H1 (cell line): ENCODE measurements around the gene ADGRL3. TPM values are rescaled to one million over a fixed set of nuclear protein-coding genes. Genes with fewer than 3 reads are reported as not detected.

Experiments
- CTCF ChIA-PET: fragments of 300-600 bp; sonication (Branson Sonifier 250); formaldehyde crosslinking; loops from one replicate; lab custom pipeline; 2021; ENCODE audit not compliant: partially characterized antibody; lab: Charles Lee
- POLR2A ChIA-PET: fragments of 300-600 bp; sonication (Branson Sonifier 250); formaldehyde crosslinking; loops from one replicate; lab custom pipeline; 2021; ENCODE audit warnings: inconsistent platforms; ENCODE audit not compliant: partially characterized antibody; lab: Charles Lee
- DNase-seq, 2 experiments: peaks; one replicate each; pipeline versions ENCODE4 v3.0.0 to v3.0.0-alpha.2; 2010 to 2022; ENCODE audit warnings: low spot score in 2 of 2, low read depth in 1 of 2, mixed read lengths in 1 of 2
- FAIRE-seq: peaks from 2 replicates; lab custom pipeline; 2011; peaks lifted over from hg19 to GRCh38; lab: Jason Lieb, UNC
- H2AFZ ChIP-seq: 2 replicates; pipeline ENCODE4 v1.8.1; 2012; ENCODE audit warnings: low read length, inconsistent platforms
- H2AK5ac ChIP-seq: 2 replicates; pipeline ENCODE4 v1.6.1; 2013; ENCODE audit warnings: low read depth, low read length
- H2BK120ac ChIP-seq: replicated peaks from 2 replicates; pipeline ENCODE3; 2013; ENCODE audit warnings: low read depth, low read length, inconsistent platforms
- H2BK12ac ChIP-seq: 2 replicates; pipeline ENCODE4 v1.6.1; 2013; ENCODE audit warnings: low read depth, low read length
- H2BK15ac ChIP-seq: 2 replicates; pipeline ENCODE4 v1.6.1; 2013; ENCODE audit warnings: low read length
- H2BK20ac ChIP-seq: 2 replicates; pipeline ENCODE4 v1.6.1; 2013; ENCODE audit warnings: low read length
- H2BK5ac ChIP-seq: 2 replicates; pipeline ENCODE4 v1.6.1; 2013; ENCODE audit warnings: low read depth, low read length
- H3K14ac ChIP-seq: 2 replicates; pipeline ENCODE4 v1.6.1; 2013; ENCODE audit warnings: inconsistent platforms; ENCODE audit not compliant: insufficient read length
- H3K18ac ChIP-seq: 2 replicates; pipeline ENCODE4 v1.6.1; 2013; ENCODE audit warnings: low read length; ENCODE audit errors: extremely low read depth
- H3K23ac ChIP-seq: 2 replicates; pipeline ENCODE4 v1.6.1; 2013; ENCODE audit warnings: inconsistent platforms; ENCODE audit not compliant: insufficient read length
- H3K23me2 ChIP-seq: 2 replicates; pipeline ENCODE4 v1.6.1; 2013; ENCODE audit warnings: low read depth, low read length
- H3K27ac ChIP-seq: 2 replicates; pipeline ENCODE4 v1.6.1; 2011; ENCODE audit warnings: low read depth, low read length, inconsistent platforms
- H3K27me3 ChIP-seq, 4 experiments: replicated peaks in 1 of 4; 1 replicate in 1 of 4; 2 replicates in 3 of 4; pipeline versions ENCODE4 v1.6.1 to v1.8.1; 2011 to 2013; ENCODE audit warnings: low read length in 3 of 4, mild to moderate bottlenecking in 3 of 4, inconsistent platforms in 2 of 4, mixed read lengths in 2 of 4, moderate library complexity in 1 of 4; ENCODE audit not compliant: control insufficient read depth in 3 of 4, insufficient read depth in 3 of 4; ENCODE audit errors: extremely low read depth in 1 of 4
- H3K36me3 ChIP-seq, 4 experiments: 2 replicates each; pipeline versions ENCODE4 v1.6.1 to v1.8.1; 2011 to 2013; ENCODE audit warnings: mild to moderate bottlenecking in 4 of 4, low read length in 3 of 4, moderate library complexity in 2 of 4, control low read depth in 1 of 4, inconsistent platforms in 1 of 4; ENCODE audit not compliant: insufficient read depth in 4 of 4, control insufficient read depth in 2 of 4
- H3K4ac ChIP-seq: replicated peaks from 2 replicates; pipeline ENCODE3; 2013; ENCODE audit warnings: low read length, low read depth, mixed read lengths, inconsistent platforms; ENCODE audit not compliant: insufficient read length
- H3K4me1 ChIP-seq, 4 experiments: replicated peaks in 1 of 4; 1 replicate in 1 of 4; 2 replicates in 3 of 4; pipeline versions ENCODE4 v1.6.1 to v1.8.1; 2011 to 2013; ENCODE audit warnings: low read length in 3 of 4, inconsistent platforms in 2 of 4, mixed read lengths in 1 of 4; ENCODE audit not compliant: insufficient read depth in 4 of 4, control insufficient read depth in 3 of 4
- H3K4me2 ChIP-seq, 2 experiments: 2 replicates each; pipeline versions ENCODE4 v1.6.1 to v1.8.1; 2011 to 2013; ENCODE audit warnings: low read depth in 2 of 2, low read length in 2 of 2, control low read depth in 1 of 2, inconsistent platforms in 1 of 2, mild to moderate bottlenecking in 1 of 2; ENCODE audit not compliant: insufficient read depth in 1 of 2
- H3K4me3 ChIP-seq, 4 experiments: fragments of 200-600, 300-600 bp in 1 of 4; sonication (generic), shearing (Covaris generic), sonication (Bioruptor Twin) in 1 of 4; 2 replicates each; pipeline versions ENCODE4 v1.5.1 to v1.8.1; 2011 to 2016; ENCODE audit warnings: low read length in 4 of 4, low read depth in 3 of 4, control low read depth in 2 of 4, inconsistent platforms in 2 of 4, mild to moderate bottlenecking in 2 of 4, mixed read lengths in 1 of 4, moderate library complexity in 1 of 4; ENCODE audit not compliant: insufficient read depth in 2 of 4; ENCODE audit errors: extremely low read depth in 1 of 4
- H3K56ac ChIP-seq: replicated peaks from 2 replicates; pipeline ENCODE3; 2013; ENCODE audit warnings: low read depth, mild to moderate bottlenecking, mixed read lengths, low read length, inconsistent platforms; ENCODE audit not compliant: insufficient read length
- H3K79me1 ChIP-seq: 2 replicates; pipeline ENCODE4 v1.6.1; 2013; ENCODE audit warnings: low read depth, low read length, control low read depth
- H3K79me2 ChIP-seq, 2 experiments: 2 replicates each; pipeline versions ENCODE4 v1.6.1 to v1.8.1; 2012 to 2013; ENCODE audit warnings: low read length in 2 of 2, mild to moderate bottlenecking in 2 of 2, inconsistent platforms in 1 of 2; ENCODE audit not compliant: insufficient read depth in 2 of 2, control insufficient read depth in 1 of 2
- H3K9ac ChIP-seq, 4 experiments: replicated peaks in 1 of 4; 1 replicate in 1 of 4; 2 replicates in 3 of 4; pipeline versions ENCODE4 v1.6.1 to v1.8.1; 2011 to 2013; ENCODE audit warnings: low read depth in 3 of 4, low read length in 3 of 4, control low read depth in 2 of 4, mild to moderate bottlenecking in 2 of 4, moderate library complexity in 2 of 4, inconsistent platforms in 1 of 4; ENCODE audit errors: extremely low read depth in 1 of 4
- H3K9me3 ChIP-seq, 2 experiments: 2 replicates each; pipeline versions ENCODE4 v1.6.1 to v1.8.1; 2012 to 2013; ENCODE audit warnings: mild to moderate bottlenecking in 2 of 2, moderate library complexity in 2 of 2, control low read depth in 1 of 2, inconsistent platforms in 1 of 2, low read depth in 1 of 2, low read length in 1 of 2, mixed read lengths in 1 of 2; ENCODE audit not compliant: insufficient read depth in 2 of 2
- H4K20me1 ChIP-seq, 2 experiments: replicated peaks in 1 of 2; 2 replicates each; pipeline versions ENCODE3 to v1.8.1; 2011 to 2013; ENCODE audit warnings: inconsistent platforms in 2 of 2, low read length in 2 of 2, mild to moderate bottlenecking in 1 of 2; ENCODE audit not compliant: insufficient read depth in 2 of 2, control insufficient read depth in 1 of 2
- H4K5ac ChIP-seq: 2 replicates; pipeline ENCODE4 v1.6.1; 2013; ENCODE audit warnings: low read length, low read depth, mixed read lengths, inconsistent platforms; ENCODE audit not compliant: insufficient read length
- H4K8ac ChIP-seq: 2 replicates; pipeline ENCODE4 v1.8.0; 2013; ENCODE audit warnings: mild to moderate bottlenecking, moderate library complexity, low read length, inconsistent platforms; ENCODE audit not compliant: insufficient read depth; ENCODE audit errors: extremely low read depth
- H4K91ac ChIP-seq: replicated peaks from 2 replicates; pipeline ENCODE3; 2013; ENCODE audit warnings: low read length, mixed read lengths, inconsistent platforms; ENCODE audit not compliant: insufficient read length
- EZH2 ChIP-seq: fragments of 200-600 bp; sonication (generic); IDR thresholded peaks from 2 replicates; pipeline ENCODE4 v1.7.1; 2012; ENCODE audit warnings: low read depth, mild to moderate bottlenecking, moderate library complexity, low read length, inconsistent platforms; ENCODE audit not compliant: severe bottlenecking
- JUN ChIP-seq: IDR thresholded peaks from 2 replicates; pipeline ENCODE4 v1.6.1; 2011; ENCODE audit warnings: low read depth, mild to moderate bottlenecking, improper control_type of control experiment, low read length
- RAD21 ChIP-seq, 2 experiments: IDR thresholded peaks in 1 of 2; conservative IDR thresholded peaks in 1 of 2; 2 replicates each; pipeline ENCODE4 v1.6.1; 2011; ENCODE audit warnings: low read depth in 2 of 2, low read length in 2 of 2, improper control_type of control experiment in 1 of 2, inconsistent platforms in 1 of 2, mild to moderate bottlenecking in 1 of 2, moderate library complexity in 1 of 2
- RNF2 ChIP-seq: fragments of 200-900, 300-1000 bp; sonication (generic); IDR thresholded peaks from 2 replicates; pipeline ENCODE4 v1.7.1; 2016; ENCODE audit warnings: borderline replicate concordance, low read depth, mild to moderate bottlenecking, antibody characterized with exemption, low read length; ENCODE audit not compliant: poor library complexity, severe bottlenecking; ENCODE audit errors: missing control alignments
- TAF7 ChIP-seq: optimal IDR thresholded peaks from 2 replicates; pipeline ENCODE3; 2011; ENCODE audit warnings: low read depth, mild to moderate bottlenecking, inconsistent platforms, low read length, moderate library complexity, borderline replicate concordance
- YY1 ChIP-seq: IDR thresholded peaks from 2 replicates; pipeline ENCODE4 v1.6.1; 2011; ENCODE audit warnings: low read depth, mild to moderate bottlenecking, low read length
- WGBS, 2 experiments: shearing (Covaris generic) in 1 of 2; methylation state at CpG; one replicate each; pipeline versions ENCODE4 v1.1.6 to v1.1.7; 2013 to 2015; ENCODE audit warnings: low lambda C conversion rate in 2 of 2, mixed read lengths in 2 of 2, inconsistent platforms in 1 of 2, low coverage in 1 of 2, missing lambda C conversion rate in 1 of 2; ENCODE audit not compliant: insufficient replicate concordance in 2 of 2, insufficient coverage in 1 of 2, insufficient read length in 1 of 2; ENCODE audit errors: extremely low coverage in 1 of 2, missing lambda C conversion rate in 1 of 2; 5-methylcytosine and 5-hydroxymethylcytosine counted together
- polyA plus RNA-seq, 7 experiments: library from polyadenylated mRNA; depleted of rRNA in 3 of 7; stranded (reverse) in 5 of 7; unstranded in 2 of 7; fragments of >200 nt in 5 of 7; fragments of 200-250 nt in 2 of 7; gene quantifications; 1 replicate in 5 of 7; 2 replicates in 1 of 7; 4 replicates in 1 of 7; pipeline versions ENCODE4 v1.2.1 to v1.2.3, GENCODE V29; 2011 to 2013; ENCODE audit warnings: missing spikeins in 2 of 7, mixed read lengths in 2 of 7
- total RNA-seq: library from RNA; stranded (reverse); fragmentation: NEBNext Ultra II Directional; extraction: Animal tissue kit (Norgen Biotek cat#: 25700); gene quantifications from 2 replicates; pipeline ENCODE4 v1.2.1, GENCODE V29; 2021
- TF ChIP-seq, protein P1 (sequence below): IDR thresholded peaks from 2 replicates; pipeline ENCODE4 v1.6.1; 2011; ENCODE audit warnings: low read depth, mild to moderate bottlenecking, low read length; ENCODE audit not compliant: insufficient read depth

The ADGRL3 gene
- total and polyA plus RNA-seq, 2 of the 8 experiments (the other 6 are each of a cell fraction or from before 2014, with no cell fraction given): 6.6 to 13.0 TPM

DNA sequence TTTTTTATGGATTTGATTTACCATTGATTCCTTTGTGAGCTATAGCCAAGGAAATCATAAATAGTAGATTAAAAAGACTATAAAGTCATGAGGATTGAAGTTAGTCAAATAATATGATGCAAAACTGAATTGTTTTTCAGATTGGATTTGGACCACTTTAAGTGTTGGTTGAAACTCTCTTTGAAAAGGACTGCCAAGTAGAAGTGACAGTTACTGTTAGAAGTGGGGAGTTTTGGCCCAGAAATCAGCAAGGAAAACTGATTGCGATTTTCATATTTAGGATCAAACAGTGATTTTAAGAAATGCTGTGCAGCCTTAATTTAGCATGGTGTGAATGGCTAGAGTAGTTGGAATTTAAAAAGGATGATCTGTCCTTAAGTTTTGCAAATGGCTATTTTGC is 4.9 kb downstream of the ADGRL3 start:
- peaks cover 0 to 75% of the 10 kb centered on the region in 2 experiments; a peak in 2 of 4 replicates for H3K79me2 ChIP-seq
- H3K79me1 ChIP-seq: no peaks in the 10 kb centered on the region
- DNase-seq (no peak), FAIRE-seq (no peak)
- no peak overlapping the region for H3K4me3 ChIP-seq
- H3K23me2 ChIP-seq: peaks cover 20% of the 10 kb centered on the region
- H2BK15ac ChIP-seq: no peak overlapping the region
- no peak overlapping the region for H3K27ac ChIP-seq
- H3K27me3 ChIP-seq: peaks cover 0 to 25% (median 20%) of the 10 kb centered on the region in 4 experiments; a peak in 5 of 7 replicates
- no peak overlapping the region for H3K4ac ChIP-seq
- no peak overlapping the region for H4K91ac ChIP-seq
- no peak overlapping the region for H2BK5ac ChIP-seq
- no peak overlapping the region for H4K8ac ChIP-seq
- no peaks in the 10 kb centered on the region for H3K9me3 ChIP-seq
- H3K18ac ChIP-seq: no peak overlapping the region
- H3K36me3 ChIP-seq: no peaks in the 10 kb centered on the region
- H3K56ac ChIP-seq: no peak overlapping the region
- no peak overlapping the region for H2BK12ac ChIP-seq
- no peak overlapping the region for H3K4me2 ChIP-seq
- H2AFZ ChIP-seq: no peak overlapping the region
- no peak overlapping the region for H2BK20ac ChIP-seq
- H3K14ac ChIP-seq: no peak overlapping the region
- H3K23ac ChIP-seq: no peak overlapping the region
- no peak overlapping the region for H3K9ac ChIP-seq
- WGBS, 2 experiments: 58% methylated on average over 1 of the region's 1 CpG; no CpG with 5 or more reads in 1 of the 2 experiments
- no peak for TF ChIP-seq JUN
- TF ChIP-seq TAF7: no peak
- TF ChIP-seq, protein P1, sequence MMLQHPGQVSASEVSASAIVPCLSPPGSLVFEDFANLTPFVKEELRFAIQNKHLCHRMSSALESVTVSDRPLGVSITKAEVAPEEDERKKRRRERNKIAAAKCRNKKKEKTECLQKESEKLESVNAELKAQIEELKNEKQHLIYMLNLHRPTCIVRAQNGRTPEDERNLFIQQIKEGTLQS: no peak
- no peak for TF ChIP-seq RNF2
- no peak for TF ChIP-seq YY1
- no peak for TF ChIP-seq EZH2
- TF ChIP-seq RAD21 (IDR thresholded peaks at IDR 0.05 in 1 of 2, conservative IDR thresholded peaks at IDR 0.05 in 1 of 2; ENCODE audit: low read depth in 2 of 2, low read length in 2 of 2): no peak
- ChIA-PET CTCF (interaction anchor here (1.1 kb wide), 1 partner anchor 27 kb away, joined by 3 read pairs; no protein-coding TSS in a partner anchor), POLR2A (no interaction called here)
- H2AK5ac ChIP-seq: no peak overlapping the region
- H3K4me1 ChIP-seq: peaks cover 0 to 11% (median 7%) of the 10 kb centered on the region in 4 experiments; a peak in 4 of 7 replicates
- H4K20me1 ChIP-seq: peaks cover 5 to 14% of the 10 kb centered on the region in 2 experiments
- H2BK120ac ChIP-seq: no peak overlapping the region
- H4K5ac ChIP-seq: no peak overlapping the region
